ENCODE measurements around the gene ZFPM1.

- TF ChIP-seq POLR2A (IDR thresholded peaks at IDR 0.05) (no peak), POLR2AphosphoS5 (IDR thresholded peaks at IDR 0.05) (no peak)
- TF ChIP-seq, protein P1, sequence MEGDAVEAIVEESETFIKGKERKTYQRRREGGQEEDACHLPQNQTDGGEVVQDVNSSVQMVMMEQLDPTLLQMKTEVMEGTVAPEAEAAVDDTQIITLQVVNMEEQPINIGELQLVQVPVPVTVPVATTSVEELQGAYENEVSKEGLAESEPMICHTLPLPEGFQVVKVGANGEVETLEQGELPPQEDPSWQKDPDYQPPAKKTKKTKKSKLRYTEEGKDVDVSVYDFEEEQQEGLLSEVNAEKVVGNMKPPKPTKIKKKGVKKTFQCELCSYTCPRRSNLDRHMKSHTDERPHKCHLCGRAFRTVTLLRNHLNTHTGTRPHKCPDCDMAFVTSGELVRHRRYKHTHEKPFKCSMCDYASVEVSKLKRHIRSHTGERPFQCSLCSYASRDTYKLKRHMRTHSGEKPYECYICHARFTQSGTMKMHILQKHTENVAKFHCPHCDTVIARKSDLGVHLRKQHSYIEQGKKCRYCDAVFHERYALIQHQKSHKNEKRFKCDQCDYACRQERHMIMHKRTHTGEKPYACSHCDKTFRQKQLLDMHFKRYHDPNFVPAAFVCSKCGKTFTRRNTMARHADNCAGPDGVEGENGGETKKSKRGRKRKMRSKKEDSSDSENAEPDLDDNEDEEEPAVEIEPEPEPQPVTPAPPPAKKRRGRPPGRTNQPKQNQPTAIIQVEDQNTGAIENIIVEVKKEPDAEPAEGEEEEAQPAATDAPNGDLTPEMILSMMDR (IDR thresholded peaks at IDR 0.05): no peak
These were observed 45.6 kb downstream of the ZFPM1 start for GRCh38 chr16:88498576-88499208.

Data from suprapubic skin (tissue), 4 donors.